PFSK-1 (cell line): ENCODE data around the gene EXPH5.

Source experiments
- FOXP2 ChIP-seq: optimal IDR thresholded peaks from 2 replicates; pipeline ENCODE3; 2011; ENCODE audit warnings: borderline replicate concordance, control low read depth, inconsistent platforms; ENCODE audit not compliant: insufficient read depth; ENCODE audit errors: extremely low read length, extremely low read depth
- POLR2AphosphoS5 ChIP-seq: IDR thresholded peaks from 2 replicates; pipeline ENCODE4 v1.6.1; 2012; ENCODE audit warnings: low read depth, mild to moderate bottlenecking, control low read depth, low read length, moderate library complexity
- REST ChIP-seq, 2 experiments: IDR thresholded peaks; 2 replicates each; pipeline versions ENCODE4 v1.6.1 to v1.8.0; 2011 to 2012; ENCODE audit warnings: low read depth in 2 of 2, low read length in 2 of 2, control low read depth in 1 of 2, inconsistent platforms in 1 of 2, mild to moderate bottlenecking in 1 of 2, moderate library complexity in 1 of 2; ENCODE audit not compliant: insufficient read depth in 1 of 2
- SIN3A ChIP-seq: IDR thresholded peaks from 2 replicates; pipeline ENCODE4 v1.6.1; 2012; ENCODE audit warnings: mild to moderate bottlenecking, low read length, moderate library complexity, borderline replicate concordance; ENCODE audit not compliant: insufficient read depth
- TAF1 ChIP-seq: IDR thresholded peaks from 2 replicates; pipeline ENCODE4 v1.6.1; 2012; ENCODE audit warnings: low read length, control low read depth, borderline replicate concordance; ENCODE audit not compliant: insufficient read depth

The EXPH5 gene

DNA sequence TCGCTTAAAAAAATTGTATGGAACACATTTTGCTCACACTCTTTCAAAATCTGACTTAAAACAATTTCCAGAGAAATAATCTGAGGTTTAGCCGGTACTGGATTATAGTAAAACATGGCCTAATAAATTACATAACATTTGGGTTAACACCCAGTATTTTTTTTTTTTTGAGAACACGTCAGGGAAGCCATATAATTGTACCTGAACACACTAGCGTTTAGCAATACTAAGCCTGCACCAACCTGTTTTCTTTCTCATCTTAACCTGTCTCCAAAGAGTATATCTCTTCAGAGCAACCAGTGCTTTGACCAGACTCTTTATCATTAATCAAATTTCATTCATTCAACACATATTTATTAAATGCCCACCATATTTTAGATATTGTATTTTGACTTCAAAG is 93.4 kb downstream of the EXPH5 start:
- TF ChIP-seq FOXP2 (no peak), TAF1 (no peak), POLR2AphosphoS5 (no peak), REST (IDR thresholded peaks at IDR 0.05; ENCODE audit: insufficient read depth in 1 of 2, low read depth in 2 of 2, low read length in 2 of 2) (no peak), SIN3A (no peak)

DNA sequence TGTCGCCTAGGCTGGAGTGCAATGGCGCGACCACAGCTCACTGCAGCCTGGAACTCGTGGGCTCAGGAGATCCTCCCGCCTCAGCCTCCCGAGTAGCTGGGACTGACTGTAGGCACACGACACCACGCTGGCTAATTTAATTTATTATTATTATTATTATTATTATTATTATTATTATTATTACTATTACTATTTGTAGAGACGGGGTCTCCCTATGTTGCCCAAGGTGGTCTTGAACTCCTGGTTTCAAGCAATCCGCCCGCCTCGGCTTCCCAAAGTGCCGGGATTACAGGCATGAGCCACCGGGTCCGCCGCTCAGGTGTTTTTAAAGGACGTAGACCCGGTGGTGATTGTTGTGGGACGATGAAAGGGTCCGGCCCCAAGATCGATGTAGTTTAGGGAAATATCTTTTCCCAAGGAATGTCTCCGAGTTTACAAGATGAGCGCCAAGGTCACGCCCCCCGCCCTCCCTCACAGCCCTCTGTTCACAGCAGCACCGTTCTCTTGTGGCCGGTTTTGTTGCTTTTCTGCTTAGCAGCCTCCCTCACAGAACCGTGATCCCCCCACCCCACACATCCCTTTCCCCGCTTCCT is 94.7 kb downstream of the EXPH5 start:
- TF ChIP-seq TAF1 = no peak
- no peak for TF ChIP-seq SIN3A
- no peak for TF ChIP-seq POLR2AphosphoS5
- no peak for TF ChIP-seq FOXP2
- TF ChIP-seq REST (IDR thresholded peaks at IDR 0.05; ENCODE audit: insufficient read depth in 1 of 2, low read depth in 2 of 2, low read length in 2 of 2) = no peak

DNA sequence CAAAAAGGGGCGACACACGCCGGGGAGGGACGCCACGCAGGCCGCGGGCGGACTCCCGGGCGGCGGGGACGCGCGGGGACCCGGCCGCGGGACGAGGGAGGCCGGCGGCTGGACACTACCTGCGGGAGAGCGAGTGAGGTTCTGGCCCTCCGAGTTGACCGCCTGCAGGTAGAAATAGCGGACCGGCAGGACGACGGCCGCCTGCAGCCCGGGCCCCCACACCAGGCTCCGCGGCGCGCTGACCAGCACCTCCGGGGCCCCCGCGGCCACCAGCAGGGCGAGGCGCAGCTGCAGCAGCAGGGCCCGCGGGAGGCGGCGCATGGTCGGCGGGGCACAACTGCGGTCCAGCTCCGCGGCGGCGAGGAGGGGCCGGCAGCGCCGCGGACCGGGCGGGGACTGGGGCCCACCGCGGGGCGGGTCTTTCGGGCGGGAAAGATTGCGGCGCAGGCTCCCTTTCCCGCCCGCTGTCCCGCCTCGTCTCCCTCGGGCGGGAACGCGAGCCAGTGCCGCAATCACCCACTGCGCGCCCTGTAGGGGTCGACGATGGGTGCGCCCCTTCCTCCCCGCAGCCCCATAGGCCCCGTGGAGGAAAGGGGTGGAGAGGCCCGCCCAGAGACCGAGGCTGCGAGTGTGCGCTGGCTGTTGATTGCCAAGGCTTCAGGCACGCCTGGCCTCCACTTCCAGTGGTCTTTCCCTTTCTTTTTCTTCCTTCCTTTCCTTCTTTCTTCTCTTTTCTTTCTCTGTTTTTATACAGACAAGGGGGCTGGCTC is 95.3 kb downstream of the EXPH5 start, which contains the start of gene POGLUT3:
Gene POGLUT3, minus strand, starts transcription at position 339 of the 770 bp plus-strand sequence. Its CDS starts 18 bp downstream, at position 321.
- TF ChIP-seq POLR2AphosphoS5 (no peak), TAF1 (no peak), REST (IDR thresholded peaks at IDR 0.05; ENCODE audit: insufficient read depth in 1 of 2, low read depth in 2 of 2, low read length in 2 of 2) (no peak), FOXP2 (peak; percentile 14), SIN3A (no peak)

DNA sequence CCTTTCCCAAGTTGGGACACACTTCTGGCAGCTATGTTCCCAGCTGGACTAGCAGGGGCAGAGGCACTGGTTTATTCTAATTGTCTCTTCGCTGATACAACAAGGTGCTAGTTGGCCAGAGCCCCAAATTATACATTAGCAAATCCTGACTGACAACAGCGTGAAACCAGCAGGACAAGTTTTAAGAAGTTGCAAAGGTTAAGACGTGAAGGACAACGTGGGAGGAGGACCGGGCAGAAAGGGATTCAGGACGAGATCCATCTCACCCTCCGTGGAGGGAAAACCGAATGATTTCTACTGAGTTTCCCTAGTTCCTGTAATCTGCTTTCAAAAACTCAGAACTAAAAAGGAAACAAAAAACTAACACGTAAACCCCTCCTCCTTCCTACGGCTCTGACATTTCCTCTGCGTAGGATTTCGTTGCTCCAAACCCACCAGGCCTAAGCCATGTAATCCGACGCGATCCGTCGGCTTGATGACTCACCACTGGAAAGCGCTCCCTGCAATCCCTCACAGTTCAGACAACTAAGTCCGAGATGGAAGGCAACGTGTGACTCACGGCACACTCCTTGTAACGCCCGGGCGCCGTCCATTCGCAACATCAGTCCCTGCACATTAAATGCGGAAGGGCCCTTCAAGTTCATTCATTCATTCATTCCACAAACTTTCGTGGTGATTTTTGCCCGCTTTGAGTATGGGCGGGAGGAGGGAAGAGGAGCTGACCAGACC is 96.1 kb downstream of the EXPH5 start:
- TF ChIP-seq TAF1 (peak; percentile 62; the same call in 1 of the 2 replicates), POLR2AphosphoS5 (peak; percentile 63; the same call in 1 of the 2 replicates), FOXP2 (peak; percentile 62), REST (IDR thresholded peaks at IDR 0.05; ENCODE audit: insufficient read depth in 1 of 2, low read depth in 2 of 2, low read length in 2 of 2) (no peak), SIN3A (no peak)
